ENCODE results near the gene C9orf57.
"Not testable (repeated sequence)": the region's sequence is repeated elsewhere in the genome, so short reads cannot be mapped to it uniquely, and the experiment has no call there.

DNA sequence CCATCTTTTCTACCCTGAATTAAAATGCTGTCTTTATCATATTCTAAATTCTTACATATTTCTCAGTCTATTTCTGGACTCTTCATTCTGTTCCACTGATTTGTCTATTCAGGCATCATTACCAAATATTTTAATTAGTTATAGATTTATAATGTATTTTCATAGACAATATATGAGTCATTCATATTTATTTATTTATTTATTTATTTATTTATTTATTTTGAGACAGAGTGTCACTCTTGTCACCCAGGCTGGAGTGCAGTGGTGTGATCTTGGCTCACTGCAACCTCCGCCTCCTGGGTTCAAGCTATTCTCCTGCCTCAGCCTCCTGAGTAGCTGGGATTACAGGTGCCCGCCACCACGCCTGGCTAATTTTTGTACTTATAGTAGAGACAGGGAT lies 35.1 kb upstream of the C9orf57 start:
- TF ChIP-seq, protein P1, sequence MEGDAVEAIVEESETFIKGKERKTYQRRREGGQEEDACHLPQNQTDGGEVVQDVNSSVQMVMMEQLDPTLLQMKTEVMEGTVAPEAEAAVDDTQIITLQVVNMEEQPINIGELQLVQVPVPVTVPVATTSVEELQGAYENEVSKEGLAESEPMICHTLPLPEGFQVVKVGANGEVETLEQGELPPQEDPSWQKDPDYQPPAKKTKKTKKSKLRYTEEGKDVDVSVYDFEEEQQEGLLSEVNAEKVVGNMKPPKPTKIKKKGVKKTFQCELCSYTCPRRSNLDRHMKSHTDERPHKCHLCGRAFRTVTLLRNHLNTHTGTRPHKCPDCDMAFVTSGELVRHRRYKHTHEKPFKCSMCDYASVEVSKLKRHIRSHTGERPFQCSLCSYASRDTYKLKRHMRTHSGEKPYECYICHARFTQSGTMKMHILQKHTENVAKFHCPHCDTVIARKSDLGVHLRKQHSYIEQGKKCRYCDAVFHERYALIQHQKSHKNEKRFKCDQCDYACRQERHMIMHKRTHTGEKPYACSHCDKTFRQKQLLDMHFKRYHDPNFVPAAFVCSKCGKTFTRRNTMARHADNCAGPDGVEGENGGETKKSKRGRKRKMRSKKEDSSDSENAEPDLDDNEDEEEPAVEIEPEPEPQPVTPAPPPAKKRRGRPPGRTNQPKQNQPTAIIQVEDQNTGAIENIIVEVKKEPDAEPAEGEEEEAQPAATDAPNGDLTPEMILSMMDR (IDR thresholded peaks at IDR 0.05; ENCODE audit: low read depth, low read length, poor library complexity, severe bottlenecking): not testable (repeated sequence)
- not testable (repeated sequence) for TF ChIP-seq EZH2phosphoT487 (IDR thresholded peaks at IDR 0.05; ENCODE audit: borderline replicate concordance, low read length)

All from DOHH2 (cell line).